ENCODE results near the gene NR0B2. TPM values are rescaled to one million over a fixed set of nuclear protein-coding genes. Genes with fewer than 3 reads are reported as not detected.

The NR0B2 gene
- total and polyA plus RNA-seq, 2 of the 13 experiments (the other 11 are each of a cell fraction or from before 2014, with no cell fraction given), result 72.5 to 133 TPM

- TF ChIP-seq ZNF574 (CRISPR knock-in tag; IDR thresholded peaks at IDR 0.05), result peak; percentile 64
- peak; percentile 72; the same call in 1 of the 2 replicates for TF ChIP-seq ZNF12 (CRISPR knock-in tag; IDR thresholded peaks at IDR 0.05)
- peak; percentile 54; the same call in 1 of the 2 replicates for TF ChIP-seq GMEB1 (CRISPR knock-in tag; IDR thresholded peaks at IDR 0.05; ENCODE audit: borderline replicate concordance)
- peak; percentile 85 for TF ChIP-seq ZNF503 (CRISPR knock-in tag; IDR thresholded peaks at IDR 0.05)
- peak; percentile 89; the same call in 1 of the 2 replicates for TF ChIP-seq HIVEP1 (CRISPR knock-in tag; IDR thresholded peaks at IDR 0.05)
- peak; percentile 97 for TF ChIP-seq ETV5 (CRISPR knock-in tag; IDR thresholded peaks at IDR 0.05; ENCODE audit: borderline replicate concordance)
- TF ChIP-seq TFDP2 (CRISPR knock-in tag; IDR thresholded peaks at IDR 0.05), result no peak
- peak; percentile 97 for TF ChIP-seq SAP130 (CRISPR knock-in tag; IDR thresholded peaks at IDR 0.05; ENCODE audit: low read depth)
- peak; percentile 61 for TF ChIP-seq SP4 (CRISPR knock-in tag; IDR thresholded peaks at IDR 0.05)
- peak; percentile 19; the same call in 1 of the 2 replicates for TF ChIP-seq ZNF292 (CRISPR knock-in tag; IDR thresholded peaks at IDR 0.05; ENCODE audit: borderline replicate concordance, low read depth)
- peak; percentile 48; the same call in 1 of the 2 replicates for TF ChIP-seq HBP1 (CRISPR knock-in tag; IDR thresholded peaks at IDR 0.05; ENCODE audit: low read depth)
- 0 out of 2 replicates have a peak, but pooled peaks have one; percentile 31 for TF ChIP-seq PAWR (CRISPR knock-in tag; IDR thresholded peaks at IDR 0.05; ENCODE audit: borderline replicate concordance)
- TF ChIP-seq ZSCAN12 (CRISPR knock-in tag; IDR thresholded peaks at IDR 0.05), result 0 out of 2 replicates have a peak, but pooled peaks have one; percentile 59
- TF ChIP-seq NFKBIZ (CRISPR knock-in tag; IDR thresholded peaks at IDR 0.05), result peak; percentile 85; the same call in 1 of the 2 replicates
- TF ChIP-seq ZNF276 (CRISPR knock-in tag; IDR thresholded peaks at IDR 0.05; ENCODE audit: low read depth), result no peak
These were observed 3.2 kb downstream of the NR0B2 start (continued) for GRCh38 chr1:26910343-26911160.

Data from HepG2 (cell line).